Activated CD4-positive, CD25-positive, alpha-beta regulatory T cell treated with anti-CD3 and anti-CD28 coated beads, Interleukin-2, amount 50 U/mL, for 24 hours (primary cell): Measurements from ENCODE around the gene MRPS26.
"Not testable (repeated sequence)": the region's sequence is repeated elsewhere in the genome, so short reads cannot be mapped to it uniquely, and the experiment has no call there.

Experiments
- ATAC-seq, 2 donors: fragments of 150-1000 bp; cut with Tn5 transposase; one replicate each; pipeline ENCODE4 v1.10.0; 2021; ENCODE audit warnings: mild to moderate bottlenecking in 1 of 2, moderate library complexity in 1 of 2

Gene MRPS26

GRCh38 chr20:3045816-3046676 lies at the start of gene MRPS26:
Gene MRPS26, plus strand, starts transcription at chr20:3046052. Its CDS starts 17 bp downstream, at chr20:3046069.
- ATAC-seq: peak; percentile 97

- no peak for ATAC-seq
Observed at GRCh38 chr20:2998728-2999127, 47.1 kb upstream of the MRPS26 start.

- peak; percentile 60 to 75 for ATAC-seq
Observed at GRCh38 chr20:3000852-3001523, 44.9 kb upstream of the MRPS26 start.

GRCh38 chr20:3003416-3003815 lies 42.4 kb upstream of the MRPS26 start:
- ATAC-seq: no peak

- ATAC-seq: peak; percentile 74 to 80
Observed at GRCh38 chr20:3010985-3011723, 34.7 kb upstream of the MRPS26 start.

GRCh38 chr20:3011752-3012151 lies 34.1 kb upstream of the MRPS26 start:
- ATAC-seq: peak; percentile 73 to 79

GRCh38 chr20:3013771-3014170 lies 32.1 kb upstream of the MRPS26 start:
- ATAC-seq: no peak

GRCh38 chr20:3014179-3014578 lies 31.7 kb upstream of the MRPS26 start:
- ATAC-seq: no peak

GRCh38 chr20:3014662-3015061 lies 31.2 kb upstream of the MRPS26 start:
- ATAC-seq: peak; percentile 51 to 62

- not testable (repeated sequence) for ATAC-seq
Observed at GRCh38 chr20:3015302-3015701, 30.6 kb upstream of the MRPS26 start.

- no peak for ATAC-seq
Observed at GRCh38 chr20:3021327-3021726, 24.5 kb upstream of the MRPS26 start.

- ATAC-seq: no peak
Observed at GRCh38 chr20:3021777-3022176, 24.1 kb upstream of the MRPS26 start.

GRCh38 chr20:3022559-3023490 lies 23.0 kb upstream of the MRPS26 start:
- ATAC-seq: not testable (repeated sequence)

GRCh38 chr20:3027987-3028386 lies 17.9 kb upstream of the MRPS26 start:
- no peak for ATAC-seq

GRCh38 chr20:3031524-3032147 lies 14.2 kb upstream of the MRPS26 start:
- no peak for ATAC-seq

GRCh38 chr20:3032624-3033023 lies 13.2 kb upstream of the MRPS26 start:
- ATAC-seq: no peak

GRCh38 chr20:3037654-3038053 lies 8.2 kb upstream of the MRPS26 start:
- ATAC-seq: no peak

- ATAC-seq: no peak
Observed at GRCh38 chr20:3038454-3038853, 7.4 kb upstream of the MRPS26 start.

- ATAC-seq: no peak
Observed at GRCh38 chr20:3039426-3039825, 6.4 kb upstream of the MRPS26 start.

- no peak for ATAC-seq
Observed at GRCh38 chr20:3040086-3040485, 5.8 kb upstream of the MRPS26 start.

- no peak for ATAC-seq
Observed at GRCh38 chr20:3041854-3042409, 3.9 kb upstream of the MRPS26 start.
